Suppressor macrophage treated with lipopolysaccharide for 1 hour (primary cell): ENCODE measurements around the gene ATF4.
"Not testable (repeated sequence)": the region's sequence is repeated elsewhere in the genome, so short reads cannot be mapped to it uniquely, and the experiment has no call there.

Experiments
- DNase-seq, 3 donors: peaks; one replicate each; pipeline ENCODE4 v3.0.0-alpha.2; 2020 to 2022

ATF4 gene

DNA sequence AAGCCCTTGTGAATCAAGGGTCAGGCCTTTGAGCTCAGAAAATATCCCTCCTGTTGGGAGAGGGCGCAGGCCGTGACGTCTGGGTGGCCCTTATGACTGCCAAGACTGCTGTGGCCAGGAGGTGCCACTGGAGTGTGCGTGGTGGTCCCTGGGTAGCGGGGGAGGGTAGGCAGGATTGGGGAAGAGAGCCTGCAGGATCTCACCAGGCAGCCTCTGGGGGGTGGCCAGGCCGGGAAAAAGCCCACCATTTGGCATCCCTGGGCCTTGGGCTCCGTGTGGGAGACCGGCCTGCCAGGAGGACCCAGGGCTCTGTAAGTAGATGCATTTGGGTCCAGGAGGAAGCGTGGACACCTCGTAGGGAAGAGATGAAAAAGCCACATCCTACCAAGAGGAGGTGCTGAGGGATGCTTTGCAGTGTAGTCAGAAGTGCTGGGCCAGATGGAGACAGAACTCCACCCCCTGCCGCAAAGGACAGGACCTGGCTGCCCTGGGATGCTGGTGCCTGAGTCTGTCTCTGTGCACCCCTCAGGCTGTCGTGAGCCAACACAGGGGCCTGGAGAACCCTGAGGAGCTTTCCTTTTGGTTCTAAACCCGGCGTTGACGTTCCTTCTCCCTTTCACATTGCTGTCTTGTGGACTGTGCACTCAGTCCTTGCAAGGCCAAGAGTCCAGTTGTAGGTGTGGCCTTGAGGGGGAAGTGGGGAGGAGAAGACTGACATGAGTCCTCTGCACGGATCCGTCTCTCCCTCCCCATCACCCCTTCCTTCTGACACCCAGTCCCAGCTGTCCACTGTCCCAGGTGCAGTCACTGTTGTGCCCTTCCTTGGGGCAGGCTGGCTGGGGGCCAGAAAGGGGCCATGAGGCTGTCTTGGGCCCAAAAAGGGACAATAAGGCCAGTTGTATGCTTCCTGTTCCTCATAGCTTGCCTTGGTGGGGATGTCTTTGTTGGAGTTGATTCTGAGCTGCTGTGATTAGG, 31.0 kb upstream of the ATF4 start:
- peak in 1 of 3 donors; percentile 14 for DNase-seq

DNA sequence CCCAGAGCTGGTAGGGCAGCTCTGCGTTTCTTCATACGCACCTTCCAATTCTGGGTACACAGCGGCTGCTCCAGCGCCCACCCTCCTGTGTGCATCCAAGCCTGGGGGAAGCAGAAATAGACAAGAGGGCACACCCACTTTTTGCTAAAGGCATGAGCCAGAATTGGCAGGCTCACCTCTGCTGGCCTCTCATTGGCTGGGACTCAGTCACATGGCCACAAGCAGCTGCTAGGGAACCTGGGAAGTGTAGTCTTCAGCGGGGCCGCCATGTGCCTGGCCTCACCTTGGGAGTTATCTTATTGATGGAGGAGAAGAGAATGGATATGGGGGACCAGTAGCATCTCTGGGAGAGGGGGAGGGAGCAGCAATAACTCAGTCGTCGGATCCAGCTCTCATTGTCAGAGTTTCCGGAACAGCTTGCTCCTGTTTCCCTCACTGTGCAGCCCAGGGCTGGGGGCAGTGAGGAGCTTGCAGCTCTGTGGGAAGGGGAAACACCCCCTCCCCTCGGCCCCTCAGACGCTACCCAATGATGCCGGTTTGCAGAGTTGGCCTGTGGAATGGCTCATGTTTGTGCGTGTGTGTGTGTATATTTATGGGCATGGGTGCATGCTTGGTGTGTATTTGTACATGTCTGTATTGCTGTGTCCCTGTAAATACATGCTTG, 30.1 kb upstream of the ATF4 start:
- peak; percentile 75 to 81 (median 78) for DNase-seq

DNA sequence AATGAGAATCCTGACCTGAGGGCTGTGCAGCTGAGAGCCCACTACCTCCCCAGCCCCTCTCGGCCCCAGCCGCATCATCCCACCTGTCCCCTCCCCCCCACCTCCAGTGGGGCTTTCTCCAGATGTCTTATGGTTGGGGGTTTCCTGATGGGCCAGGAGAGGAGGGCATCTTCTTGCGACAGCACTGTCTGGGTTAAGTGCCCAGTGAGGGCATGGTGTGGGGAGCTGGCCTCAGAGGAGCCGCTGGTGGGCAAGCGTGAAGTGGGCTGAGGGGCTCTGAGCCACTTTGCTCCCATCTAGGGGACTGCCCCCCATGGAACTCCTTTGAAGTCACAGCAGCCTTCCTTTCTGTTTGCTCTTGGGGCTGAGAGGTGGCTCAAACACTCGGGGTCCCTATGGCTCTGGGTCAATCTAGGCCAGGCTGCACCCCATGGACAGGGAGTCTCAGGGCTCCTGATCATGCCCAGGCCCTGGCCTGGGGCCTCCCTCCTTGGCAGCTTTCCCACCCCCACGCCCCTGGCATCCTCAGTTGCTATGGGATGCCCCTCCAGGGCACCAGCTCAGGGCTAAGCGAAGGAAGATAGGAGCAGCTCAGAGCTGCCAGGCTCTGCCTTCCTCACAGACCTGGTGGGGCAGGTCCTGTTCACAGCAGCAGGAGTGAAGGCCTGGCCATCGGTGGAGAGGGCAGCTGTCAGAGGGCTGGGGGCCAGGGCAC, 29.2 kb upstream of the ATF4 start:
- DNase-seq = no peak

DNA sequence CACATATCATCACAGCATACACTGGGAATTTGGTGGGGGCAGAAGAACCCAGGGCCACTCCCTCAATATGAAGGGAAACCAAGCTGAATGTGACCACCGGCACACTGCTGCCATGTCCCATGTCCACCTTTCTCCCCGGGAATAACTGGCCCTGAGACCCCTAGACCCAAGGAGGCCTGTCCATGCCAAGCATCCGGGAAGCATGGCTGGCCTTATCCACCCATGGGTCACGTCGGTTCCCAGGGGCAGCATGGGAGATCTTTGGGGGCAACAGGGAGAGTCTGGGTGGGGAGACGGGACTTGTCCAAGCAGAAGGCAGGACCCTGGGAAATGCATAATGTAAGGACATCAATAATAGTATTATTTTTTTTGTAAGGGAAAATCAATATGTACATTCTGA, 28.7 kb upstream of the ATF4 start:
- no peak for DNase-seq

DNA sequence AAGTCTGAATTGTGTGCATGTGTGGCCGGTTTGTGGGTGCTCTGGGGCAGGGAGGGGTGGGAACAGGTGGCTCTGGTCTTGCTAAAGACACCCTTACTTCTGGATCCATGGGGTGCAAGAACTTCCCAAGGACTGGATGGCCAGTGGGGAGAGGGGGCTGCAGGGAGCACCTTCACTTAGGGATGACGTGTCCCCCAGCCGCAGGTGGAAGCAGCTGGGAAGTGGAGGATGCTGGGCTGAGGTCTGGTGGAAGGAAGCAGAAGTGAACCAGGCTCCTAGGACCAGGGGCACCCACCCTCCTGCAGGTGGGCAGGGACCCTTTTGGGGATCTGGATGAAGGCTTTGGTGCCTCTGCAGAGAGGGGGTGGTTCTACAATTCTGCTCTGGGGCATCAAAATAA, 28.2 kb upstream of the ATF4 start:
- no peak for DNase-seq

DNA sequence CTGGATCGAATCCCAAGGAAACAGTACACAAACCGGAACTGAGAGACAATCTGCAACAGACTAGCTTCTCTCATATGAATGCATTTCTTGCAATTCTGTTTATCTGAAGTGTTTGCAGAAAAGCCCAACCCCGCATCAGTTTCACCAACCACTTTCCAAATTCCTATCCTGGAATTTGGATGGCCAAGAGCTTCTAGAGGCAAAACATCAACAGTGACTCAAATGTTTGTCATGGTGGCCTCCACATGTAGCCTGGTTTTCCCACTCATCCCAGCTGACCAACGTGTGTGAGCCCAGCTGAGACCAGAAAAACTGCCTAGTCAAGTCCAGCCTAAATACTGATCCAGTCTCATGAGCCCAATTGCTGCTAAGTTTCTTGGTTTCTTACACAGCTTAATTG, 26.6 kb upstream of the ATF4 start:
- peak; percentile 44 to 53 (median 48) for DNase-seq

DNA sequence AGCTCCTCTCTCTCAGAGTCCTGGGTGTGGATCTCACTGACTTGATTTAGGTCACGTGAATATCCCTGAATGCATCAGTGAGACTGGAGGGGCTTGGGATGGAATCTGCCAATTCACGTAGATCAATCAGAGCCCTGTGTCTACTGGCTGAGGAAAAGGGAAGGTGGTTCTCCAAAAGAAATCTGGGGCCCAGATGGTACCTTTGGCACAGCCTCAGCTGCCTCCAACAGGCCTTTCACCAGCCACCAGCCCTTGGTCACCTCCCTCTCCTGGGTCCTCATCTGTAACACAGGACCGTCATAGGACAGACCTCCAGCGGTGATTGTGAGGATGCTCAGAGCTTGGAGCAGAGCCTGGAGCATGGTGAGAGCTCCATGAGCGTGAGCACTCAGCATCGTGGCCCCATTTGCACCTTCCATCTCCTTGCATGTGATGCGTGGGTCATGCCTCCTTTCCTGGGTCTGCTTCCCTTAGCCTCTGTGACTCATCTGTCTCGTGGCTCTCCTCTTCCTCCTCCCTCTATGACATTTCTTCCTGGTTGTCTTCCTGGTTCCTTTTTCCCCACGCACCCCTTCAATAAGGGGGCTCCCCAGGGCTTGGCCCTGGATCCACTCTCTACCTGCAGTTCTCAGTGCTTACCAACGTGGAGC, 25.8 kb upstream of the ATF4 start:
- peak; percentile 89 to 92 (median 90) for DNase-seq

DNA sequence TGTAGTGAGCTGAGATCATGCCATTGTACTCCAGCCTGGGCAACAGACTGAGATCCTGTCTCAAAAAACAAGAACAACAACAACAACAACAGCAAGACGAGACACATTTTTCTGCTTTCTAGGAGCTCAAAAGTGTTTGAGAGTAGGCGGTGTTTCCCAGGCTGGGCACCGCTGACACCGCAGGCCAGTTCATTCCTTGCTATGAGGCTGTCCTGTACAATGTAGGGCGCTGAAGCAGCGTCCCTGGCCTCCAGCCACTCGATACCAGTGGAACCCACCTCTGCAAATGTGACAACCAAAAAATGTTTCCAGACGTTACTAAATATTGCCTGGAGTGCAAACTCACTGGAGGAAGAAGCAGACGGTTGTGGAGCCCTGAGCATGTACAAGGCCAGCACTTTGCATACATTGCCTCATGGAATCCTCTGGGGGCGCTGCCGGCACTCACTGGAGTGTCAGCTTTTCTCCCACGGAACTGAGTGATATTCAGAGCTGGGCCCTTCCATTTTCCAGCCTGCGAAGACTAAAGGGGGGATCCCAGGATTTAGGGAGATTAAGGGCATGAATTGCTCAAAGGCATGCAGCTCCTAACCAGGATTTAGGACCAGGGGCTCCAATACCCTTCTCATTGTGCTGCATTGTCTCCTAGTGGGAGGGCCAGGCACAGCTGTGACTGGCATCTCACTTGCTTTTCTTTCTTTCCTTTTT, 24.1 kb upstream of the ATF4 start:
- peak; percentile 85 to 90 (median 89) for DNase-seq

DNA sequence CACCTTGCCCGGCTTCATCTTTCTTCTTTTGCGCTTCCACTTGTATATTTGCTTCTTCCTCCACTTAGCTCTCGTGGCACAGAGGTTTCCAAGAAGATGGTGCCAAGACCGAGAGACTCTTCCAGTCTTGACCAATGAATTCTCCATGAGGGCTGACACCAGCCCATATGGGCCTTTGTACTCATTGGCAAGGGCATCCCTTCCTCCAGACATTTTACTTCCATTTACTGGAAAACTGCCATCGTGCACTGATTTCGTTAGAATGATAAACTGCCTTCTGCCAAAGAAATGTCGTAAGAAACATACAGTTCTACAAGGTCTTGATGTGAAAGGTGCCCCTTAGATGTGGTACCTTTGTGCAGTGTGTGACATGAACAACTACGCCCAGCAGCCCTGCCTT, 22.9 kb upstream of the ATF4 start:
- DNase-seq = no peak

DNA sequence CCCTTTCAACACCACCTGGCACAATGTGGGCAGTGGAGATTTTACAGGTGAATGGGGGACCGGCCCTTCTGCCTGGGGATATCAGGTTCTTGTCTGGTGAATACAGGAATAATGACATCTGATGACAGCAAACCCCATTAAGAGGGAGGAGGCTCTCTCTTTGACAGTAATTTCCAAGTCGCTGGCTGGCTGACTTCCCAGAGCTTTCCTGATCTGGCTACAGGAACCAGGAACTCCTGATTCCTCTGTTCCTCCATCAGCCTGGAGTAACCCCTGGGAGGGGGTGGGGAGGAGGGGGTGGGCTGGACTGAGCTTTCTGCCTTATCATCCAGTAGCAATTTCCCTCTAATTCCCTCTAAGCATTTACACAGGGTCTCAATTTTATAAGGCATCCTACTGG, 22.0 kb upstream of the ATF4 start:
- DNase-seq = no peak

DNA sequence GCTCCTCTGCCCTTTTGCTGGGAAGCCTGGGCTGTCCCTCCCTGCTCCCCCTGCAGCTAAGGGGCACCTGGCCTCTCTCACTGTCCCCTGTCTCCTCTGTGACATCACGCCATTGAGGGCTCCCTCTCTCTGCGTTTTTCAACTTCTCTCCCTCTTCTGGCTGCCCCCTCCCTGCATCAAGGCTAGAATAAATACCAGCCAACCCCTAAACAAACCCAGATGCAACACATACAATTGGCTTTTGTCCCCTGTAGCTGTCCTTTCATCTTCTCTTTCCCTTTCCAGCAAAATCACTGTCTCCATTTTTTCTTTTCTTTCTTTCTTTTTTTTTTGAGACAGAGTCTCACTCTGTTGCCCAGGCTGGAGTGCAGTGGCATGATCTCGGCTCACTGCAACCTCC, 21.6 kb upstream of the ATF4 start:
- no peak for DNase-seq

DNA sequence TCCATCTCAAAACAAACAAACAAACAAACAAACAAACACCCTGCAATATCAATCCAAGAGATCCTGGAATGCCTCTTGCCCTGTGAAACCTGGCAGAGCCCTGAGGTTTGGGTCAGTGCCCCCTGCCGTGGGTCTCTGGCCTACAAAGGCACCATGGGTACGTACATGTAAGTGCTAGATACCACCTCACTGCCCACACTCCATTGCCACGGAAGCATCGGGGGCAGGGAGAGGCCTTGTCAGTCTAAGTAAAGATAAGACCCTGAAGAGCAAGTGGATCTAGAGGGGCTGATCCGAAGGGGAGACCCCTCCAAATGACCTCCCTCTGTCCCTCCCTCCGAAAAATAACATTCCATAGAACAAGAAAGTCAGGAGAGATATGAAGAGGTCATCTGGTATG, 20.3 kb upstream of the ATF4 start:
- DNase-seq = no peak

DNA sequence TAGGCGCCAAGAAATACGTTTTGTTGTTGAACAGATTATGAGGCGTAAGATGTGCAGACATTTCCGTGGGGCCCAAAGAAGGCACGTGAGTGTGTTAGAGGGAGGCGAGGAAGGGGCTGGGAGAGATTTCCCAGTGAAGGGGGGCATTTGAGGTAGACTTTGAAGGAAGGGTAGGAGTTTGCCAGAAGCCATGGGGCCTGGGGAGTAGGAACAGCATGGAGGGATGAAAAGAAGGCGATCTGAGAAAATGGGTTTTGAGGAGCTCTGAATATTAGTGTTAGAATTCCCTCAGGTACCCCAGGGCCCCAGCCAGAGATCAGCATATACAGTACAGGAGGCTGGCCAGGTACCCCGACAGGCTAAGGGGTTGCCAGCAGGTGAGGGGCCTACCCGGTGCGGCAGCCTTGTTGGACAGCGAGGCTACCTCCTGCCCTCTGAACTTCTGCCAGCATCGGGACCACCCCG, 18.7 kb upstream of the ATF4 start:
- DNase-seq = no peak

DNA sequence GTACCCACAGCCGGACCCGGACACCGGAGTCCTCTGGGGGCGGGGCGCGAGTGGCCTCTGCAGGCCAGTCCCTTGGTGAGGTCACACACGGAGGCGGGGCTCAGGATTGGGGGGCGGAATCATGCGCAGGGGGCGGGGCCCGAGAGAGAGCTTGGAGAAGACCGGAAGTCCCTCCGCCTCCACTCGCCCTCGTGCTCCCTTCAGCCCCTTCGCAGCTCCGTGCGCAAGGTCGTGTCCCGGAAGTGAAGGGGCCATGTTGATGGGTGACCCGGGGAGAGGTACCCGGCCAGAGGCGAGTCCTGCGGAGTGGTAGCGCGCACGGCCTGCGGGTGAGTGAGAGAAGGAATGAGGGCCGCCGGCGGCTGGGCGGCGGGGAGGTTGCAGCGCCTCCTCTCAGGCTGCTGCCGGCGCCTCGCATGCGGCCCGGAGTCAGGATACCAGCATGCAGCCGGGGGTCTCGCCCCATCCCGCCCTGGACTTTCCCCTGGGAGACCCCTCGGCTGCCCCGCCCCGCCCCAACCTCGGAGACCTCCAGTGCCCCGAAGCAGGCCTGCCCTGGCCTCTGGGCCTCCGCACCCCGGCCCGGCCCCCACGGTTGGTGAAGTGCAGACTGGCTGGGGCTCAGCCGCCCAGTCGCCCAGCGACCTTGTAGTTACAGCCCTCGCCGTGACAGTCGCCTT, 18.1 kb upstream of the ATF4 start, which contains the start of gene MIEF1:
TSS of gene MIEF1 (plus strand) at position 182 of the 680 bp plus-strand sequence. CDS start 9,005 bp downstream, outside the sequence.
- peak; percentile 97 to 99 (median 99) for DNase-seq

DNA sequence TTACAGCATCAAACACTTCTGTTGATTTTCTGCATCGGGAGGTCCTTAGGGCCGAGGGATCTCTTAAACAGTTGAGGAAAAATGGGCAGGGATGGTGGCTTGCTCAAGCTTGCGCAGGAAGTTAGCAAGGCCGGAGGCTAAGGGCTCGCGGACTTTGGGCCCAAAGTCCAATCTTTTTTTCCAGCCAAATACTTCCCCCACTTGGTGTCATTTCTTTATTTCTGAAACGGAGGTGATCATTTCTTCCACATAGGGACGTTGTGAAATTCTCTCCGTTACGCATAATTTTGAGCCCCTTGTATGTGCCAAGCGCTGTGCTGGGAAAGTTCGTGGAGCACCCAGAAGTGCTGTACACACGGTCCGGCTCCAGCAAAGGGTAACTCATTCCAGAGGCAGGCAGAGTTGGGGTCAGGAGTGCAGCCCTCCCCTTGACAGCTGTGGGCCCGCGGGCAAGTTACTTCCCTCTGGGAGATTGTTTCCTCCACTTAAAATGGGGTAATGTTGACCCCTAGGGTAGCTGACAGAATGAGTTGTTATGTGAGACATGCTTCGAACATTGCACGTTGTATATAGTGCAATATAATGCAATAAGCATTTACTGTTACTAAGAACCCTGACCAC, 17.5 kb upstream of the ATF4 start:
- peak; percentile 32 to 43 (median 41) for DNase-seq

DNA sequence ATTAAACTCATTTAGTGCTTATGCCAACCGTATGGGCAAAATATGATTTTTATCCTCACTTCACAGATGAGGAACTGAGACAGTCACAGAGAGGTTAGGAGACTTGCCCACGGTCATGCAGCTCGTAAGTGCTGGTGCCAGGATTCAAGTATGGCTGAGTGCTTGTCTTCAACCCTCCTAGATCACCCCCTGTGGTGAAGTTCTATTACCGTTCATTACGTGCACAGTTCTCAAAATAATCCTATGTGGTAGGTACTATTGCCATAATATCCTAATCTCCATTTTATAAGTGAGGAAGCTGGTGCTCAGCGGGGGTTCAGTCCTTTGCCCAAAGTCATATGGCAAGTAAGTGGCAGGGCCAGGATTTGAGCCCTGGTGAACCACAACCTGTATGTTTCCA, 16.7 kb upstream of the ATF4 start:
- no peak for DNase-seq

DNA sequence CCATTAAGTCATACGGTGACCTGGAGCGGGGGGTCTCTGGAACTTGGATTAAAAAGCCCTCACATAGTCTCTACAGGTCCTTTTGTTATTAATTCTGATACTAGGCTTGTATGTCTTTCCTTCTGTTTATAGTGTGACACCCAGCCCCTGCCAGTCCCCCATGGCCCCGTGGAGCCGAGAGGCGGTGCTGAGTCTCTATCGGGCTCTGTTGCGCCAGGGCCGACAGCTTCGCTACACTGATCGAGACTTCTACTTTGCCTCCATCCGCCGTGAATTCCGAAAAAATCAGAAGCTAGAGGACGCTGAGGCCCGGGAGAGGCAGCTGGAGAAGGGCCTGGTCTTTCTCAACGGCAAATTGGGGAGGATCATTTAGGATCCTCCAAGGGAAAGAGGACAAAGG, 16.3 kb upstream of the ATF4 start:
- no peak for DNase-seq

DNA sequence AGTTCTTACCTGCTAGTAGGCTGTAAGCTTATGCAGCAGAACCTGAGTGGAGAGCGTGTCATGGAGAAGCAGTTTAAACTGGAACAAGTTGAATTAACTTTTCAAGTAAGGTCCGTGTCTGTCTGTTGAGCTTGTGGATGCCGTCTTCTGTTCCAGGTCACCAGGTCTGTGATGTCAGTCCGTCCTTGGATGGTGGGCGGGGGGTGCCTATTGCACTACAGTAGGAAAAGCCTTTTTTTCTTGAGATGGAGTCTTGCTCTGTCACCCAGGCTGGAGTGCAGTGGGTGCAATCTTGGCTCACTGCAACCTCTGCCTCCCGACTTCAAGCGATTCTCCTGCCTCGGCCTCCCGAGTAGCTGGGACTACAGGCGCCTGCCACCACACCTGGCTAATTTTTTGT, 13.3 kb upstream of the ATF4 start:
- DNase-seq = not testable (repeated sequence)

DNA sequence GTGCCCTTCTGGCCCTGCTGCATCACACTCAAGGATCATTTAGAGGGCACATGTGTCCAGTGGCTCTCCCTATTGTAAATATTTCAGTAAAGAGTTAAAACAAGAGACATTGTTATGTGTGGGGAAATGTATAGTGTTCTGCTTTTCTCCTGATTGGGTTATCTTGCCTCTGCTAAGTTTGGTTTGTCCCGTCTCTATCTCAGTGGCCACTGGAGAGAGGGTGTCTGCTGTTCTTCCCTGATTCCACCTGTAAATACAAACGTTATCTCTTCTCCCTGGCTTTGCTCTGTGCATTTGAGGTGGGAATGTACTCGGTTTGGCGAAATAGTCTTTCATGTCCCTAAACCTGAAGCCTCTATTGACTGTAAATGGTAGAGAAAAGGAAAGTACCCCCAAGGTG, 12.0 kb upstream of the ATF4 start:
- DNase-seq = no peak

DNA sequence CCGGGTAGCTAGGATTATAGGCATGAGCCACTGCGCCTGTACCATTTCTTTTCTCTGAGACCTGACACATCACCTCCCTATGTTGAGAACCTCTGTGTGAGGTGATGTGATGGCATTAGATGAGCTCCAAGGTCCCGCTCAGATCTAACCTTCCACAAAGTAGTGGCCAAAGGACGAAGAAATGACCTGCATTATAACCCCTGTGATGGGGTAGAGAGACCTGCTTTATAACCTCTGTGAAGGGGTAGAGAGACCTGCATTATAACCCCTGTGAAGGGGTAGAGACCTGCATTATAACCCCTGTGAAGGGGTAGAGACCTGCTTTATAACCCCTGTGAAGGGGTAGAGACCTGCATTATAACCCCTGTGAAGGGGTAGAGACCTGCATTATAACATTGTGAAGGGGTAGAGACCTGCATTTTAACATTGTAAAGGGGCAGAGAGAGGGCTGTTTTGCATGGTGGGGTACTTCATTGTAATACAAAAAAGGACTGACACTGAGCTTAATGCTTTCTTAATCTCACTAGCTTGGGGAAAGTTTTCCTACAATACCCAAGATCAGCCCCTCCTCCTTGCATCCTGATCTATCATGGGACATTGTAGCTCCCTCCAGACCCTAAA, 9.7 kb upstream of the ATF4 start:
- DNase-seq = no peak

DNA sequence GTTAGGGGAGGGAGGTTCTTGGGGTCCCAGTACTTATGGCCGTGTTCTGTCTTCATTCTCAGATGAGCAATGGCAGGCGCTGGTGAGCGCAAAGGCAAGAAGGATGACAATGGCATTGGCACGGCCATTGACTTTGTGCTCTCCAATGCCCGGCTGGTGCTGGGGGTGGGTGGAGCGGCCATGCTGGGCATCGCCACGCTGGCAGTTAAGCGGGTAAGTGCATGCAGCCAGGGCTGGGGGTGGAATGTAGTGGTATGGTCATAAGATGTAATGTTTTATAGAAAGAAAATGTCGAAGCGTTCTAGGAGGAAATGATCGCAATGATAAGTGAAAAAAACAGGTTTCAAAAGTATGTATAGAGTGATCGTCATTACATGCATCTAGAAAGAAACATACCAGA, 9.1 kb upstream of the ATF4 start:
- no peak for DNase-seq
